IPS-NIHi7 (cell line): ENCODE results near the gene MYH9.
A peak's percentile ranks its signal among the peaks of the same experiment; 100 is the strongest.

ENCODE experiments used
- DNase-seq: peaks from one replicate; pipeline ENCODE4 v3.0.0; 2012; ENCODE audit warnings: mixed read lengths; ENCODE audit errors: extremely low spot score

The MYH9 gene

GRCh38 chr22:36386351-36386899, 1.3 kb downstream of the MYH9 start:
- no peak for DNase-seq

DNA sequence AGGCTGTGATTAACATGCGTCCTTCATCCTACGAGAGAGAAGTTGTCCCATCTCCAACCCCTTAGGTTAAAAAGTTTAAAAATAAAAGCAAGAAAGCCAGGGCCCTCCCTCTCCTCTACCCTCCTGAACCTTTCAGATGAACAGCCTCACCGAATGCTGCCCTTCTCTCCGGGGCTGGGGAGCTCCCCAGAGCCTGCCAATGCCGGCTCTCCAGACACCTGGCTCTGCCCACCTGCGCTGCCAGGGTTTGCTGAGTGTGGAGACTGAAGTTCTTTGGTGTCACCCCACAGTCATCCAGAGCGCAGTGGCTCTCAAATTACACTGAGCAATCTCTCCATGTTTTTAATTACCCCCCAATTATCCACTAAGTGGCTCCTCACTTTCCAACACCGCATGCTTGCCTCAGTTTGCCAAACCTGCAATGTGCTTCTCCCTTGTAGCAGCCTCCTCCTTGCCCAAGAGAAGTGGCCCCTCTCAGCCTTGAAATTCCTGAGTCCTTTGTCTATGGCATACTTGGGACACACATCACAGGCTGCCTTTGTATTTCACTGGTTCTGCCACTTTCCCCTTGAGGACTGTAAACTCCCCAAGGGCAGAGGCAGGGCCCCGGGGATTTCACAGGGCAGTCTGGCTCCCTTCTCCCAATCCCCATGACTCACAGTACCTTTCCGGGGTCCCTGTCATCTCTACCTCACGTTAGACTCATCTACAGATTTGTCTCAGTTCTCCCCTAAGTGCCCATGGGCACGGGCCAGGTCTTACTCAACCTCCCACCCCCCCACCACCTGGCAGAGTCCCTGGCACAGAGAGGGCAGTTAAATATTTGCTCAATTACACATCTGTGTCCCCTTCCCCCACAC, 2.0 kb downstream of the MYH9 start:
- no peak for DNase-seq

DNA sequence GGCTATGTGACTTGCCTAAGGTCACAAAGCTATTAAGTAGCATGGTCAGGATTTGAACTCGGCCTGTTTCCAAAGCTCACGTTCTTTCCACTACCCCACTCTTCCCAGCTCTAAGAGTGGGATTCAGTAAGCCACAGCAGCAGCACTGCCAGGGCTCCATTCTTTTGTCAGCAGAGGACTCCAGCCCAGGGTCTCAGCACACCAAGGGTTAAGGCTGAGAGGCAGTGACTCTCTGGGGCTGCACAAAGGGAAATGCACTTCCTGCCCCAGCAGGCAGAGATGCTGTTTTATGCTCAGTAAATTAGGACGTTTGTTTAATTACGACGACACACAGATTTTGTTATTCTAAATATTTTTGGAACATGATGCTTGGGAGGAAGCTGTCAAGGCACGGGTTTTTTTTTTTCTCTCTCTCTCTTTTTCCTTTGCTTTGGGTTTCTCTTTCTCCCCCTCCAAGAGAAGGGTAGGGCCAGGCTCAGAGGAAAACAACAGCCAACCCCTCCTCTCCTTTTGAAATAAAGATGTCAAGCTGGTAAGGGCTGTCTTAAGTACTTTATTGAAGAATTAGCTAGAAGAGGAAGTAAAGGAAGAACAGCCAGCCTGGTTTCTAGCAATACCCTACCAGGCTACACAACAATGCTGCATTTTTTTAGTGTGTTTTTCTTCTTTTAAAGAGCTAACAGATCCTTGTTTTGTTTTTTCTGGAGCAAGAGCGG, 2.8 kb downstream of the MYH9 start:
- no peak for DNase-seq

GRCh38 chr22:36383110-36383581, 4.6 kb downstream of the MYH9 start:
- DNase-seq = no peak

- DNase-seq = no peak
Observed at GRCh38 chr22:36381513-36382128, 6.1 kb downstream of the MYH9 start.

GRCh38 chr22:36379593-36380361, 8.0 kb downstream of the MYH9 start:
- no peak for DNase-seq

DNA sequence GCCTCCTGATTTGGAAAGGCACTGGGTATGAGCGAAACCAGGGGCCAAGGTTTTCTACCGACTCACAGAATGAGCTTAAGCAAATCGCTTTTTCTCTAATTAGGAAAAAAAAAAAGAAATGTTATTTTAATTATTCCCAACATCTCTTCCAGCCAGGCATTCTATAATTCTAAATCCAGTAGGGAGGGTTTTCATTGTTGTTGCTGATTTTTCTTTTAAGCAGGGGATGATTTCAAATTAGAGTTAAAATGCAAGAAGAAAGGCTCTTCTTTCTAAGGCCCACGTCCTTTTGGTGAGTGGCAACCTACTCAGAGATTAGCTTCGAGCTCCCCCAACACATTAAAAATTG, 8.9 kb downstream of the MYH9 start:
- no peak for DNase-seq

DNA sequence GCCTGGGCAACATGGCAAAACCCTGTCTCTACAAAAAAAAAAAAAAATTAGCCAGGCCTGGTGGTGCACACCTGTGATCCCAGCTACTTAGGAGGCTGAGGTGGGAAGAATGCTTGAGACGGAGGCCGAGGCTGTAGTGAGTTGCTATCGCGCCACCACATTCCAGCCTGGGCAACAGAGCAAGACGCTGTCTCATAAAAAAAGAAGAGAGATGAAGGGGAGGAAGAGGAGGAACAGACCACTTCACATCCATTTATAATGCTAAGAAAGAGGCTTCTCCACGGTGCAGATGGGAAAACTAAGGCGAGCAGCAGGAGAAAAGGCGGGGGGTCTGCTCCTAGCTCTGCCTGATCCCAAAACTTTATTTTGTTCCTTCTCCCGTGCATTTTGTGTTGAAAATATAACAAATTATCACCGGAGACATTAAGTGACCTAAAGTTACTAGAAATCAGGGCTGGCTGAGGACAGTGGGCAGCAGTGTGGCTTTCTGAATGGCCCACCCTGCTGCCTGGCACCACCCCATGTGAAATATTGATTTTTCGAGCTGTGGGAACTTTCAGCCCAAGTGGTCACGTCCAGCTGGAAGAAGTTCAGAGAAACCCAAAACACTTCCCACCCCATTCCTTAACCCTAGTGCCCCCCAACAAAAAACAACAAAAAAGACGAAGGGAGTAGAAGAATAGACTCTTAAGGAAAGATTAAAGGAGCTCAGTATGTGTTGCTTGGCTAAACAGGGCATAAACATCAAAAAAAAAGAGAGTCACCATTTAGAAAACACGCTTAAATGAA, 9.5 kb downstream of the MYH9 start:
- DNase-seq = no peak

GRCh38 chr22:36377022-36377631, 10.6 kb downstream of the MYH9 start:
- DNase-seq = no peak

- no peak for DNase-seq
Observed at GRCh38 chr22:36376265-36376664, 11.5 kb downstream of the MYH9 start.

GRCh38 chr22:36375071-36375980, 12.4 kb downstream of the MYH9 start:
- DNase-seq = no peak

DNA sequence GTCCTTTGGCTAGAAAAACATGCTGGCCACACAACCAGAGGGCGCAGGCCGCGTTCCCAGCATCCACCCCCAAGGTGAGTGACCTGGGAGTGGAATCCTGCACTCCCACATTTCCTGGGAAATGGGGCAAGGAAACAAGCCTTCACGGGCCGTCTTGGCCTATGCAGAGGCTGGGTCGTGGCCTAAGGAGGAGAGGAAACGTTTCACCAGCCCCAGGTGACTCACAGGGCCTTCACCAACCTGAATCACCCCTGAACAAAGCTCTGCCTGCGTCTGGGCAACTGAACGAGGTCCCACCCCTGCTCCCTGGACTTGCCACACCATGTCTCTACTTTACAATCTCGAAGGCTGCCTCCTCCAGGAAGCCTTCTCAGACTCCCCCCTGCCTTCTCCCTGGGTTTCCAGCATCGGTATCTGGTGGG, 13.2 kb downstream of the MYH9 start:
- DNase-seq = no peak

- DNase-seq = no peak
Observed at GRCh38 chr22:36373258-36373579, 14.5 kb downstream of the MYH9 start.

GRCh38 chr22:36371920-36372319, 15.8 kb downstream of the MYH9 start:
- no peak for DNase-seq

- no peak for DNase-seq
Observed at GRCh38 chr22:36369922-36370791, 17.6 kb downstream of the MYH9 start.

GRCh38 chr22:36369004-36369921, 18.5 kb downstream of the MYH9 start:
- DNase-seq = no peak

GRCh38 chr22:36368359-36368983, 19.3 kb downstream of the MYH9 start:
- DNase-seq = peak; percentile 78
